Measurements from ENCODE around the gene KLHL29.

- no peak for TF ChIP-seq RAD21 (CRISPR knock-in tag; IDR thresholded peaks at IDR 0.05)
- no peak for TF ChIP-seq HMG20B (CRISPR knock-in tag; conservative IDR thresholded peaks at IDR 0.05)
- no peak for TF ChIP-seq POLR2AphosphoS5 (IDR thresholded peaks at IDR 0.05; ENCODE audit: low read depth, low read length)
- no peak for TF ChIP-seq ZNF724P (CRISPR knock-in tag; IDR thresholded peaks at IDR 0.05; ENCODE audit: borderline replicate concordance)
- no peak for TF ChIP-seq ZNF335 (CRISPR knock-in tag; IDR thresholded peaks at IDR 0.05)
- TF ChIP-seq MAX (IDR thresholded peaks at IDR 0.05) = no peak
- no peak for TF ChIP-seq EP300 (IDR thresholded peaks at IDR 0.05; ENCODE audit: low read depth in 2 of 2, low read length in 2 of 2)
- no peak for TF ChIP-seq EP300 (CRISPR knock-in tag; IDR thresholded peaks at IDR 0.05; ENCODE audit: borderline replicate concordance)
- no peak for TF ChIP-seq ZNF580 (CRISPR knock-in tag; IDR thresholded peaks at IDR 0.05; ENCODE audit: borderline replicate concordance, low read depth)
- TF ChIP-seq, protein P1, sequence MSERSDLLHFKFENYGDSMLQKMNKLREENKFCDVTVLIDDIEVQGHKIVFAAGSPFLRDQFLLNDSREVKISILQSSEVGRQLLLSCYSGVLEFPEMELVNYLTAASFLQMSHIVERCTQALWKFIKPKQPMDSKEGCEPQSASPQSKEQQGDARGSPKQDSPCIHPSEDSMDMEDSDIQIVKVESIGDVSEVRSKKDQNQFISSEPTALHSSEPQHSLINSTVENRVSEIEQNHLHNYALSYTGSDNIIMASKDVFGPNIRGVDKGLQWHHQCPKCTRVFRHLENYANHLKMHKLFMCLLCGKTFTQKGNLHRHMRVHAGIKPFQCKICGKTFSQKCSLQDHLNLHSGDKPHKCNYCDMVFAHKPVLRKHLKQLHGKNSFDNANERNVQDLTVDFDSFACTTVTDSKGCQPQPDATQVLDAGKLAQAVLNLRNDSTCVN (CRISPR knock-in tag; IDR thresholded peaks at IDR 0.05; ENCODE audit: borderline replicate concordance) = no peak
- no peak for TF ChIP-seq BRF2 (CRISPR knock-in tag; IDR thresholded peaks at IDR 0.05)
- no peak for TF ChIP-seq CBFB (CRISPR knock-in tag; IDR thresholded peaks at IDR 0.05)
- no peak for TF ChIP-seq POLR2A (IDR thresholded peaks at IDR 0.05; ENCODE audit: insufficient read depth in 1 of 2, low read depth in 2 of 2, low read length in 2 of 2)
- no peak for TF ChIP-seq AGO1 (IDR thresholded peaks at IDR 0.05; ENCODE audit: low read depth, low read length, poor library complexity, severe bottlenecking)
Measured at GRCh38 chr2:23756593-23757292, 371.8 kb downstream of the KLHL29 start.

All from HepG2 (cell line).